GM12892 (cell line): ENCODE measurements around the gene PRDM15.

Experiments
- POLR2A ChIP-seq: IDR thresholded peaks from 2 replicates; pipeline ENCODE4 v1.6.1; 2011; ENCODE audit warnings: low read depth, low read length, control low read depth
- POLR2AphosphoS5 ChIP-seq: IDR thresholded peaks from 2 replicates; pipeline ENCODE4 v1.6.1; 2011; ENCODE audit warnings: low read depth, low read length, control low read depth
- TAF1 ChIP-seq: IDR thresholded peaks from 2 replicates; pipeline ENCODE4 v1.6.1; 2011; ENCODE audit warnings: low read depth, mild to moderate bottlenecking, control low read depth, low read length, borderline replicate concordance

GRCh38 chr21:41812679-41813078 is 66.5 kb downstream of the PRDM15 start:
- TF ChIP-seq POLR2A (no peak), TAF1 (no peak), POLR2AphosphoS5 (no peak)
